Vagina (tissue), 2 donors: ENCODE results near the gene ACAD10.

Experiments
- POLR2A ChIP-seq, 2 donors: fragments of 450-650 bp; IDR thresholded peaks; one replicate each; pipeline ENCODE4 v1.6.1; 2017; ENCODE audit warnings: antibody characterized with exemption in 2 of 2, mild to moderate bottlenecking in 2 of 2, moderate library complexity in 2 of 2
- POLR2AphosphoS5 ChIP-seq, 2 donors: sonication (generic); formaldehyde crosslinking; IDR thresholded peaks; one replicate each; pipeline ENCODE4 v1.9.0; 2017; ENCODE audit warnings: antibody characterized with exemption in 2 of 2, mild to moderate bottlenecking in 2 of 2, low read depth in 1 of 2; ENCODE audit not compliant: insufficient read depth in 1 of 2
- TF ChIP-seq, protein P1 (sequence below), 3 experiments: fragments of 450-650 bp in 2 of 3; fragments of 200-600 bp in 1 of 3; sonication (generic) in 1 of 3; IDR thresholded peaks; one replicate each; pipeline ENCODE4 v1.5.1; 2017 to 2019; ENCODE audit warnings: antibody characterized with exemption in 3 of 3, mild to moderate bottlenecking in 2 of 3, moderate library complexity in 2 of 3

DNA sequence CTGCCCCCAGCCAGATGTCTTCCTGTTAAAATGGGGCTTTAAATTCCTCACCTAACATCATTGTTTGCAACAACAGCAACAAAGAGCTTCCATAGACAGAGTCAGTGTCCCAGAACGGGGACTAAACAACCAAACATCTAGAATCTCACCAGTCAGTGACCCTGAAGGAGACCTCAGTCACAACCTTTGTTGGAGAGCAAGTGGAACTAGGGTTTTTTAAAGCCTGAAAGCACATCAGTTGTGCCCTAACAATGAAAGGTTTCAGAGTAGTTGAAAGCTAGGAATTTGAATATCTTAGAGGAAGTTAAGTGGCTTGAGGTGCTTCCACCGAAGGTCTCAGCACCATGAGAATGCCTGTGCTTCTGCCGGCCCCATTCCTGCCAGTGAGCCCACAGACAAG is 75.9 kb downstream of the ACAD10 start:
- TF ChIP-seq, protein P1, sequence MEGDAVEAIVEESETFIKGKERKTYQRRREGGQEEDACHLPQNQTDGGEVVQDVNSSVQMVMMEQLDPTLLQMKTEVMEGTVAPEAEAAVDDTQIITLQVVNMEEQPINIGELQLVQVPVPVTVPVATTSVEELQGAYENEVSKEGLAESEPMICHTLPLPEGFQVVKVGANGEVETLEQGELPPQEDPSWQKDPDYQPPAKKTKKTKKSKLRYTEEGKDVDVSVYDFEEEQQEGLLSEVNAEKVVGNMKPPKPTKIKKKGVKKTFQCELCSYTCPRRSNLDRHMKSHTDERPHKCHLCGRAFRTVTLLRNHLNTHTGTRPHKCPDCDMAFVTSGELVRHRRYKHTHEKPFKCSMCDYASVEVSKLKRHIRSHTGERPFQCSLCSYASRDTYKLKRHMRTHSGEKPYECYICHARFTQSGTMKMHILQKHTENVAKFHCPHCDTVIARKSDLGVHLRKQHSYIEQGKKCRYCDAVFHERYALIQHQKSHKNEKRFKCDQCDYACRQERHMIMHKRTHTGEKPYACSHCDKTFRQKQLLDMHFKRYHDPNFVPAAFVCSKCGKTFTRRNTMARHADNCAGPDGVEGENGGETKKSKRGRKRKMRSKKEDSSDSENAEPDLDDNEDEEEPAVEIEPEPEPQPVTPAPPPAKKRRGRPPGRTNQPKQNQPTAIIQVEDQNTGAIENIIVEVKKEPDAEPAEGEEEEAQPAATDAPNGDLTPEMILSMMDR (IDR thresholded peaks at IDR 0.05), result no peak
- TF ChIP-seq POLR2AphosphoS5 (IDR thresholded peaks at IDR 0.05; ENCODE audit: insufficient read depth in 1 of 2, low read depth in 1 of 2), result no peak
- TF ChIP-seq POLR2A (IDR thresholded peaks at IDR 0.05), result no peak
